H1 (cell line): ENCODE data around the gene APH1B. TPM values are rescaled to one million over a fixed set of nuclear protein-coding genes. Genes with fewer than 3 reads are reported as not detected.

Experiments
- CTCF ChIA-PET: fragments of 300-600 bp; sonication (Branson Sonifier 250); formaldehyde crosslinking; loops from one replicate; lab custom pipeline; 2021; ENCODE audit not compliant: partially characterized antibody; lab: Charles Lee
- POLR2A ChIA-PET: fragments of 300-600 bp; sonication (Branson Sonifier 250); formaldehyde crosslinking; loops from one replicate; lab custom pipeline; 2021; ENCODE audit warnings: inconsistent platforms; ENCODE audit not compliant: partially characterized antibody; lab: Charles Lee
- DNase-seq, 2 experiments: peaks; one replicate each; pipeline versions ENCODE4 v3.0.0 to v3.0.0-alpha.2; 2010 to 2022; ENCODE audit warnings: low spot score in 2 of 2, low read depth in 1 of 2, mixed read lengths in 1 of 2
- FAIRE-seq: peaks from 2 replicates; lab custom pipeline; 2011; peaks lifted over from hg19 to GRCh38; lab: Jason Lieb, UNC
- H2AFZ ChIP-seq: 2 replicates; pipeline ENCODE4 v1.8.1; 2012; ENCODE audit warnings: low read length, inconsistent platforms
- H2AK5ac ChIP-seq: 2 replicates; pipeline ENCODE4 v1.6.1; 2013; ENCODE audit warnings: low read depth, low read length
- H2BK120ac ChIP-seq: replicated peaks from 2 replicates; pipeline ENCODE3; 2013; ENCODE audit warnings: low read depth, low read length, inconsistent platforms
- H2BK12ac ChIP-seq: 2 replicates; pipeline ENCODE4 v1.6.1; 2013; ENCODE audit warnings: low read depth, low read length
- H2BK15ac ChIP-seq: 2 replicates; pipeline ENCODE4 v1.6.1; 2013; ENCODE audit warnings: low read length
- H2BK20ac ChIP-seq: 2 replicates; pipeline ENCODE4 v1.6.1; 2013; ENCODE audit warnings: low read length
- H2BK5ac ChIP-seq: 2 replicates; pipeline ENCODE4 v1.6.1; 2013; ENCODE audit warnings: low read depth, low read length
- H3K14ac ChIP-seq: 2 replicates; pipeline ENCODE4 v1.6.1; 2013; ENCODE audit warnings: inconsistent platforms; ENCODE audit not compliant: insufficient read length
- H3K18ac ChIP-seq: 2 replicates; pipeline ENCODE4 v1.6.1; 2013; ENCODE audit warnings: low read length; ENCODE audit errors: extremely low read depth
- H3K23ac ChIP-seq: 2 replicates; pipeline ENCODE4 v1.6.1; 2013; ENCODE audit warnings: inconsistent platforms; ENCODE audit not compliant: insufficient read length
- H3K23me2 ChIP-seq: 2 replicates; pipeline ENCODE4 v1.6.1; 2013; ENCODE audit warnings: low read depth, low read length
- H3K27ac ChIP-seq: 2 replicates; pipeline ENCODE4 v1.6.1; 2011; ENCODE audit warnings: low read depth, low read length, inconsistent platforms
- H3K27me3 ChIP-seq, 4 experiments: replicated peaks in 1 of 4; 1 replicate in 1 of 4; 2 replicates in 3 of 4; pipeline versions ENCODE4 v1.6.1 to v1.8.1; 2011 to 2013; ENCODE audit warnings: low read length in 3 of 4, mild to moderate bottlenecking in 3 of 4, inconsistent platforms in 2 of 4, mixed read lengths in 2 of 4, moderate library complexity in 1 of 4; ENCODE audit not compliant: control insufficient read depth in 3 of 4, insufficient read depth in 3 of 4; ENCODE audit errors: extremely low read depth in 1 of 4
- H3K36me3 ChIP-seq, 4 experiments: 2 replicates each; pipeline versions ENCODE4 v1.6.1 to v1.8.1; 2011 to 2013; ENCODE audit warnings: mild to moderate bottlenecking in 4 of 4, low read length in 3 of 4, moderate library complexity in 2 of 4, control low read depth in 1 of 4, inconsistent platforms in 1 of 4; ENCODE audit not compliant: insufficient read depth in 4 of 4, control insufficient read depth in 2 of 4
- H3K4ac ChIP-seq: replicated peaks from 2 replicates; pipeline ENCODE3; 2013; ENCODE audit warnings: low read length, low read depth, mixed read lengths, inconsistent platforms; ENCODE audit not compliant: insufficient read length
- H3K4me1 ChIP-seq, 4 experiments: replicated peaks in 1 of 4; 1 replicate in 1 of 4; 2 replicates in 3 of 4; pipeline versions ENCODE4 v1.6.1 to v1.8.1; 2011 to 2013; ENCODE audit warnings: low read length in 3 of 4, inconsistent platforms in 2 of 4, mixed read lengths in 1 of 4; ENCODE audit not compliant: insufficient read depth in 4 of 4, control insufficient read depth in 3 of 4
- H3K4me2 ChIP-seq, 2 experiments: 2 replicates each; pipeline versions ENCODE4 v1.6.1 to v1.8.1; 2011 to 2013; ENCODE audit warnings: low read depth in 2 of 2, low read length in 2 of 2, control low read depth in 1 of 2, inconsistent platforms in 1 of 2, mild to moderate bottlenecking in 1 of 2; ENCODE audit not compliant: insufficient read depth in 1 of 2
- H3K4me3 ChIP-seq, 4 experiments: fragments of 200-600, 300-600 bp in 1 of 4; sonication (generic), shearing (Covaris generic), sonication (Bioruptor Twin) in 1 of 4; 2 replicates each; pipeline versions ENCODE4 v1.5.1 to v1.8.1; 2011 to 2016; ENCODE audit warnings: low read length in 4 of 4, low read depth in 3 of 4, control low read depth in 2 of 4, inconsistent platforms in 2 of 4, mild to moderate bottlenecking in 2 of 4, mixed read lengths in 1 of 4, moderate library complexity in 1 of 4; ENCODE audit not compliant: insufficient read depth in 2 of 4; ENCODE audit errors: extremely low read depth in 1 of 4
- H3K56ac ChIP-seq: replicated peaks from 2 replicates; pipeline ENCODE3; 2013; ENCODE audit warnings: low read depth, mild to moderate bottlenecking, mixed read lengths, low read length, inconsistent platforms; ENCODE audit not compliant: insufficient read length
- H3K79me1 ChIP-seq: 2 replicates; pipeline ENCODE4 v1.6.1; 2013; ENCODE audit warnings: low read depth, low read length, control low read depth
- H3K79me2 ChIP-seq, 2 experiments: 2 replicates each; pipeline versions ENCODE4 v1.6.1 to v1.8.1; 2012 to 2013; ENCODE audit warnings: low read length in 2 of 2, mild to moderate bottlenecking in 2 of 2, inconsistent platforms in 1 of 2; ENCODE audit not compliant: insufficient read depth in 2 of 2, control insufficient read depth in 1 of 2
- H3K9ac ChIP-seq, 4 experiments: replicated peaks in 1 of 4; 1 replicate in 1 of 4; 2 replicates in 3 of 4; pipeline versions ENCODE4 v1.6.1 to v1.8.1; 2011 to 2013; ENCODE audit warnings: low read depth in 3 of 4, low read length in 3 of 4, control low read depth in 2 of 4, mild to moderate bottlenecking in 2 of 4, moderate library complexity in 2 of 4, inconsistent platforms in 1 of 4; ENCODE audit errors: extremely low read depth in 1 of 4
- H3K9me3 ChIP-seq, 2 experiments: 2 replicates each; pipeline versions ENCODE4 v1.6.1 to v1.8.1; 2012 to 2013; ENCODE audit warnings: mild to moderate bottlenecking in 2 of 2, moderate library complexity in 2 of 2, control low read depth in 1 of 2, inconsistent platforms in 1 of 2, low read depth in 1 of 2, low read length in 1 of 2, mixed read lengths in 1 of 2; ENCODE audit not compliant: insufficient read depth in 2 of 2
- H4K20me1 ChIP-seq, 2 experiments: replicated peaks in 1 of 2; 2 replicates each; pipeline versions ENCODE3 to v1.8.1; 2011 to 2013; ENCODE audit warnings: inconsistent platforms in 2 of 2, low read length in 2 of 2, mild to moderate bottlenecking in 1 of 2; ENCODE audit not compliant: insufficient read depth in 2 of 2, control insufficient read depth in 1 of 2
- H4K5ac ChIP-seq: 2 replicates; pipeline ENCODE4 v1.6.1; 2013; ENCODE audit warnings: low read length, low read depth, mixed read lengths, inconsistent platforms; ENCODE audit not compliant: insufficient read length
- H4K8ac ChIP-seq: 2 replicates; pipeline ENCODE4 v1.8.0; 2013; ENCODE audit warnings: mild to moderate bottlenecking, moderate library complexity, low read length, inconsistent platforms; ENCODE audit not compliant: insufficient read depth; ENCODE audit errors: extremely low read depth
- H4K91ac ChIP-seq: replicated peaks from 2 replicates; pipeline ENCODE3; 2013; ENCODE audit warnings: low read length, mixed read lengths, inconsistent platforms; ENCODE audit not compliant: insufficient read length
- FOSL1 ChIP-seq: IDR thresholded peaks from 2 replicates; pipeline ENCODE4 v1.6.1; 2011; ENCODE audit warnings: mild to moderate bottlenecking, low read depth, low read length, moderate library complexity; ENCODE audit not compliant: insufficient read depth
- GTF2F1 ChIP-seq: IDR thresholded peaks from 2 replicates; pipeline ENCODE4 v1.6.1; 2012; ENCODE audit warnings: low read depth, low read length, improper control_type of control experiment, borderline replicate concordance
- NRF1 ChIP-seq: IDR thresholded peaks from 2 replicates; pipeline ENCODE4 v1.6.1; 2011; ENCODE audit warnings: mild to moderate bottlenecking, low read depth, low read length, improper control_type of control experiment
- SIX5 ChIP-seq: IDR thresholded peaks from 2 replicates; pipeline ENCODE4 v1.6.1; 2011; ENCODE audit warnings: mild to moderate bottlenecking, low read depth, low read length
- SUZ12 ChIP-seq: fragments of 200-600 bp; sonication (generic); IDR thresholded peaks from 2 replicates; pipeline ENCODE4 v1.6.1; 2012; ENCODE audit warnings: mild to moderate bottlenecking, inconsistent platforms, low read length, moderate library complexity, mixed read lengths
- USF2 ChIP-seq: IDR thresholded peaks from 2 replicates; pipeline ENCODE4 v1.6.1; 2011; ENCODE audit warnings: low read length, improper control_type of control experiment
- WGBS, 2 experiments: shearing (Covaris generic) in 1 of 2; methylation state at CpG; one replicate each; pipeline versions ENCODE4 v1.1.6 to v1.1.7; 2013 to 2015; ENCODE audit warnings: low lambda C conversion rate in 2 of 2, mixed read lengths in 2 of 2, inconsistent platforms in 1 of 2, low coverage in 1 of 2, missing lambda C conversion rate in 1 of 2; ENCODE audit not compliant: insufficient replicate concordance in 2 of 2, insufficient coverage in 1 of 2, insufficient read length in 1 of 2; ENCODE audit errors: extremely low coverage in 1 of 2, missing lambda C conversion rate in 1 of 2; 5-methylcytosine and 5-hydroxymethylcytosine counted together
- polyA plus RNA-seq, 7 experiments: library from polyadenylated mRNA; depleted of rRNA in 3 of 7; stranded (reverse) in 5 of 7; unstranded in 2 of 7; fragments of >200 nt in 5 of 7; fragments of 200-250 nt in 2 of 7; gene quantifications; 1 replicate in 5 of 7; 2 replicates in 1 of 7; 4 replicates in 1 of 7; pipeline versions ENCODE4 v1.2.1 to v1.2.3, GENCODE V29; 2011 to 2013; ENCODE audit warnings: missing spikeins in 2 of 7, mixed read lengths in 2 of 7
- total RNA-seq: library from RNA; stranded (reverse); fragmentation: NEBNext Ultra II Directional; extraction: Animal tissue kit (Norgen Biotek cat#: 25700); gene quantifications from 2 replicates; pipeline ENCODE4 v1.2.1, GENCODE V29; 2021

APH1B gene
- total and polyA plus RNA-seq, 2 of the 8 experiments (the other 6 are each of a cell fraction or from before 2014, with no cell fraction given) = 11.5 to 22.9 TPM

GRCh38 chr15:63227689-63228088, 49.7 kb upstream of the APH1B start:
- H3K36me3 ChIP-seq = no peaks in the 10 kb centered on the region
- no peak overlapping the region for H4K5ac ChIP-seq
- H4K20me1 ChIP-seq = no peaks in the 10 kb centered on the region
- CTCF ChIA-PET = interaction anchor here (0.6 to 1.2 kb wide), 3 partner anchors 9 to 70 kb away, joined by 3 to 5 read pairs (median 4); no protein-coding TSS in a partner anchor
- no peak overlapping the region for H4K91ac ChIP-seq
- no peak for DNase-seq
- TF ChIP-seq FOSL1 (no peak), SIX5 (no peak), NRF1 (no peak), USF2 (no peak), GTF2F1 (no peak), SUZ12 (no peak)
- H3K27ac ChIP-seq = no peak overlapping the region
- H3K4me2 ChIP-seq = no peak overlapping the region
- H3K4me3 ChIP-seq = no peak overlapping the region
- no peak overlapping the region for H3K18ac ChIP-seq
- H3K4me1 ChIP-seq = no peaks in the 10 kb centered on the region
- no peak overlapping the region for H2AK5ac ChIP-seq
- no peak overlapping the region for H3K9ac ChIP-seq
- no peaks in the 10 kb centered on the region for H3K23me2 ChIP-seq
- no peak overlapping the region for H2BK20ac ChIP-seq
- H2AFZ ChIP-seq = no peak overlapping the region
- H3K27me3 ChIP-seq = no peaks in the 10 kb centered on the region
- H4K8ac ChIP-seq = no peak overlapping the region
- no peak overlapping the region for H2BK5ac ChIP-seq
- no peaks in the 10 kb centered on the region for H3K79me1 ChIP-seq
- no peak for FAIRE-seq
- no peak overlapping the region for H3K56ac ChIP-seq
- no peak overlapping the region for H2BK15ac ChIP-seq
- peaks cover 0 to 2% of the 10 kb centered on the region in 2 experiments; a peak in 1 of 4 replicates for H3K79me2 ChIP-seq
- 100% methylated on average over 2 of the region's 2 CpGs; no CpG with 5 or more reads in 1 of the 2 experiments for WGBS, 2 experiments
- H3K23ac ChIP-seq = no peak overlapping the region
- H3K14ac ChIP-seq = no peak overlapping the region
- no peak overlapping the region for H2BK120ac ChIP-seq
- no peak overlapping the region for H2BK12ac ChIP-seq
- H3K9me3 ChIP-seq = no peaks in the 10 kb centered on the region
- POLR2A ChIA-PET = interaction anchor here (0.7 kb wide), 1 partner anchor 142 kb away, joined by 3 read pairs; no protein-coding TSS in a partner anchor
- no peak overlapping the region for H3K4ac ChIP-seq
